ENCODE data around the gene UGT1A3.

UGT1A3 gene

DNA sequence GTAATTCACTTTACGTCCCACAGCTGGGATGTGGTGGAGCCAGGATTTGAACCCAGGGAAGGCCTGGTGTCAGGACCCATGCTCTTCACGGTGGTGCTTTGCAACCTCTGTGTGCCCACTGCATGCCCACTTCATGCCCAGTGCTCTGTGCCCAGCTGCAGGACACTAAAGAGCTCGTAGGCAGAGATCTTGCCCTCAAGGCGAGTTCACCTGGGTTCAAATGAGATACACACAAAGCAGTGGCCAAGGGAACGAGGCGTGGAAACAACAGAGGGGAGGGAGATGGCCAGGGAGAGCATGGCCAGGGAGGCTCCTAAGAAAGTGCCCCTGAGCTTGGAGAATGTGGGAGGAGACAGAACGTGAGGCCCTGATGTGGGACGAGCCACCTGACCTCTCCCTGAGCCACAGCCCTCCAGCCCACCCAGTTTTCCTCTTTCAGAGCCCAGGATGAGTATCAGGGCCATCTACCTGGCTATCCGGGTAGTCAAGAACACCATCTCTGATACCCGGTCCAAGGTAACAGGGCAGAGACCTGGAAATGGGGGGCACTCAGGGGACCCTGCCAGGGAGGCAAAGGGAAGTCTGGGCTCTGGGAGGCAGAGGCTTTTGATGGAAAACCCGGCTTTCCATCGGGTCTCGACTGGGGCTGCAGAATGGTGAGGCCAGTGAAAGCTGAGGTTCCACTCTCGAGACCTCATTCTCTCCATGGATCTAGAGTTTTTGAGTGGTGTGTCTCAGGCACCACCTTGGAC is 69.7 kb downstream of the UGT1A3 start:
- no peak for DNase-seq

GRCh38 chr2:233799087-233799665 is 70.3 kb downstream of the UGT1A3 start:
- no peak for DNase-seq

DNA sequence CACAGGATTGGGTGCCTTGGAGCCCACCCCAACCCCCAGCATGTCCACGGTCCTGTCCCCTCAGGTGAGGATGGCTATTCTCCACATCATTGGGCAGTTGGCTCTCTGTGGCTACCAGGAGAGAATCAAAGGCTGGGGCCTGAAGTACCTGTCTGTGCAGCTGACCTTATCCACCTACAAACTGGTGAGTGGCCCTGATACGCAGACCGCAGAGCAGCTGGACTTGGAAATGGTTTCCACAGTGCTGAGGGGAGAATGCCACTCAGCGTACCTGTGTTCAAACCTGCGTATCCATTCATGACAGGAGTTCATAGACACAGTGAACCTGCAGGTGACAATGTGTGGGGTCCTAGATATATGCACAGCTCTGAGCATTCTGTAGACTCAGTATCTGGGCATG is 70.9 kb downstream of the UGT1A3 start:
- DNase-seq, result no peak

DNA sequence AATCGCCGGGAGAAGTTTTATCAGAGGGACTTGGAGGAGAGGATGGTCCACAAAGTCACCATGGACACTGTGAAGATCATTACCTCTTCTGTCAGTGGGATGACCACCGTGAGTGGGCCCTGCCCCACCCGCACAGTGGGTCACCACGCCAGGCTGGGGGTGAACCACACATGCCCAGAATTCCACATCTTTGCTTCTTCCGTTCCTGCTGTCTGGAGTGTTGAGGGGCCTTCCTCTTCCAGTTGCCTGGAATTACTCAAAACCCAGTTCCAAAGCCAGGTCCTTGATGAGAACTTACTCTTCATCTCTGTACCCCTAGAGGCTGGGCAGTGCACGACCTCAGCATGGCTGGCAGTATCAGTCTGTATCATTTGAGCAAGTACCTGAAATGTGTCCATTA is 71.4 kb downstream of the UGT1A3 start:
- no peak for DNase-seq

- no peak for DNase-seq
Observed at GRCh38 chr2:233801357-233802131, 72.7 kb downstream of the UGT1A3 start.

DNA sequence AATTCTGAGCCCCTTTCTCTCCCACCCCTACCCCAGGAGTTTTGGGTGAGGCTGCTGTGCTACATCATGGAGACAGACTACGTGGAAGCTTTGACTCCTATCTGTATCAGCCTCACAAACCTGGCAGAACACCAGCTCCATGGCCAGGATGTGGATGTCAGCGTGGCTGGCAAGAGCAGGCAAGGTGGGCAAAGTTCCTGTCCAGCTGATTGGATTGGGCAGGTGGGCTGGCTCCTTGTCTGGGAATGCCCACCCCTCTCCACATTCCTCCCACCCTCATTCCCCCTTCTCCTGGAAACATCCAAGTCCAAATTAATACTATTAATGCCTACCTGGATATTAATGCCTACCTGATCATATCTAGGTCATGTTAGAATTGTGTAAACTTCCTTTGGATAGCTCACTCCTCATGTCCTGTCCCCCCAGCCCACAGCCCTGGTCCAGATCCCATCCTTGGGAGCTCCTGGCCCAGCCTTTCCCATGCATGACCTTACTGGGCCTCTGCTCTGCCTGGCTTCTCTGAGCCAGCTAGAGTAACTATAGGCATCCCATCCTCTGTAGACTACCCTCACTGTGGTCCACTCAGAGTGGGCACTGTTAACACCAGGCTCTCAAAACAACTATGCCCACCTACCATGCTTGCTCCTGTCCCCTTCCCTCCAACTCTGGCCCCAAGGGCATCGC is 73.4 kb downstream of the UGT1A3 start:
- DNase-seq, result no peak

- DNase-seq, result no peak
Observed at GRCh38 chr2:233803292-233803911, 74.6 kb downstream of the UGT1A3 start.

DNA sequence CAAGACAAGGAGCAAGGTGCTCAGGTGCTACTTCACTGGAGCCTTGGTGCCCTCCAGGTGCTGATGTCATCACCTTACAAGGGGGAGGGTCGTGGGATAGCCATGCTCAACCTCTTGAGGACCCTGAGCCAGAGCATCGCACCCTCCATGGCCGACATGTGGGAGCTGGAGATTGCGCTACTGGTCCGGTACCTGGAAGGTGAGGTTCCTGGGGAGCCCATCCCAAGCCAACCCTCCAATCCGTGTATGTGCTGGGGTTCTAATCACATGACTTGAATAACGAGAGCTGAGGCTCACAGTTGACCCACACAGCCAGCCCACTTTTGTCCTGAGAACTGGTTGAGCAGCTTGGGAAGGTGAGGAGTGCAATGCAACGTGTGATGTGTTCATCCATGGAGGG is 75.2 kb downstream of the UGT1A3 start:
- no peak for DNase-seq

GRCh38 chr2:233807215-233807865 is 78.5 kb downstream of the UGT1A3 start:
- no peak for DNase-seq

DNA sequence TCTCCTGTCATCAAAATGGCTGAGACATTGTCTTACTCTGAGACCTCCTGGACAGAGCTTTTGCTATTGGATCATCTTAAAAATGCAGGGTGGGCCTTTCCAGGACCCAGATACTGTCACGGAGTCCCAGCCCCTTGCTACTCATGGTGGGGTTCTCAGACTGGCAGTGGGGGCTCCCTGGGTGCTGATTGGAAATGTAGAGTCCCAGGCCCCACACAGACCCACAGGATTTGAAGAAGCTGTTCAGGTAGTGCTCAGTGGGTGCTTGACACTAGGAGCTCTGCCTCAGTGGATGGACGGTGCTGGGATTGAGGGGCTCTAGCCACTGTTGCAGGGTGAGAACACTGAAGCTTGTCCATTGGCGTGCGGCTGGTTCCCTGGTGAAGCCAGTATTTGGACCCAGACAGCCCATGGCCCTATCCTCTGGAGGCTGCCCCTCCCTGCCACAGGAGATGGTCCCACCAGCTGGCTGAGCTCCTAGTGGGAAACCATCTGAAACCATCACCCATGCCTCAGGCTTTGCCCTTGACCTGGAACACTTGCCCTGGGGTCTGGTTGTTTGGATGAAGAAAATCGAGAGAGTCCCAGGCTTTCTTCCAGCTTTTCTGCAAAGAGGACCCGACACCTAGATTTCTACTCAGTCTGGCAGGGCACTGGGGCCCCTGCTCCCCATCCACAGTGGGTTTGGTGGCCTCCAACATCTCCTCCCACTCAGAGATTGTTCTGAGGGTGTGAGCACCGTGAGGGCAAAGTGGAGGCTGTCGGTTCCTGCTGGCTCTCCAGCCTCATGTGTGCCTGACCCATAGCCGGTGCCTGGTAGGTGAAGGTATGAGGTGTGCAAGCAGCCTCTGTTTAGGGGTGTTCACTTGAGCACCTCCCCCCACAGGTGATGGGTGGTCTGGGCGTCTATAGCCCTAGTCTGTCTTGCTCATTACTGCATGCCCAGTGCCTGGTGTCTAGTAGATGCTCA is 79.4 kb downstream of the UGT1A3 start:
- DNase-seq, result no peak

DNA sequence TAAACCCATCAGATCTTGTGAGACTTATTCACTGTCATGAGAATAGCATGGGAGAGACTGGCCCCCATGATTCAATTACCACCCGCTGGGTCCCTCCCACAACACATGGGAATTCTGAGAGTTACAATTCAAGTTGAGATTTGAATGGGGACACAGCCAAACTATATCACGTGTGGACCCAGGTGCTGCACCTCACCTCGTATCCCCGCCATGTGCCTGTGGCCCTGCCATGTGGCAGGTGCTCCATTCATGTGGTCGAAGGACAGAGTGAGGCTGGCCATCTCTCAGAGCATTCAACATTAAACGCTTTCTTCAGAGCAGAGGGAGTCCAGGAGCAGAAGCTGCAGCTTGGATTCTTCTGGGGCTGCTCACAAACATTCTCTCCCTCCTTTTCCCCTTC is 81.5 kb downstream of the UGT1A3 start:
- no peak for DNase-seq

- no peak for DNase-seq
Observed at GRCh38 chr2:233811087-233811486, 82.2 kb downstream of the UGT1A3 start.

GRCh38 chr2:233811732-233812131 is 82.9 kb downstream of the UGT1A3 start:
- no peak for DNase-seq

GRCh38 chr2:233813236-233814055 is 84.6 kb downstream of the UGT1A3 start:
- no peak for DNase-seq

- no peak for DNase-seq
Observed at GRCh38 chr2:233814056-233814835, 85.4 kb downstream of the UGT1A3 start.

DNA sequence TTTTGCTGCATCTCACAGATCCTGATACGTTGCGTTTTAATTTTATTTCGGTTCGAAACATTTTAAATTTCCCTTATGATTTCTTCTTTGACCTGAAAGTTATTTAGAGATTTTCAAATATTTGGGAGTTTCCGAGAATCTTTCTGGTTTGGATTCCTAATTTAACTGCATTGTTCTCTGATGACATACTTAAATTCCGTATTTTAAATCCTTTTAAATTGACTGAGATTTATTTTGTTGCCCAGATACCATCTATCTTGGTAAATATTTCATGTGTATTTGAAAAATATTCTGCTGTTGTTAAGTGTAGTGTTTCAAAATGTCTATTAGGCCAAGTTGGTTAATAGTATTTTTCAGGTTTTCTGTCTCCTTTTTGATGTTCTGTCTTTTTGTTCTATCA is 87.0 kb downstream of the UGT1A3 start:
- no peak for DNase-seq

GRCh38 chr2:233816334-233816733 is 87.5 kb downstream of the UGT1A3 start:
- no peak for DNase-seq

- DNase-seq, result no peak
Observed at GRCh38 chr2:233816771-233817170, 87.9 kb downstream of the UGT1A3 start.

DNA sequence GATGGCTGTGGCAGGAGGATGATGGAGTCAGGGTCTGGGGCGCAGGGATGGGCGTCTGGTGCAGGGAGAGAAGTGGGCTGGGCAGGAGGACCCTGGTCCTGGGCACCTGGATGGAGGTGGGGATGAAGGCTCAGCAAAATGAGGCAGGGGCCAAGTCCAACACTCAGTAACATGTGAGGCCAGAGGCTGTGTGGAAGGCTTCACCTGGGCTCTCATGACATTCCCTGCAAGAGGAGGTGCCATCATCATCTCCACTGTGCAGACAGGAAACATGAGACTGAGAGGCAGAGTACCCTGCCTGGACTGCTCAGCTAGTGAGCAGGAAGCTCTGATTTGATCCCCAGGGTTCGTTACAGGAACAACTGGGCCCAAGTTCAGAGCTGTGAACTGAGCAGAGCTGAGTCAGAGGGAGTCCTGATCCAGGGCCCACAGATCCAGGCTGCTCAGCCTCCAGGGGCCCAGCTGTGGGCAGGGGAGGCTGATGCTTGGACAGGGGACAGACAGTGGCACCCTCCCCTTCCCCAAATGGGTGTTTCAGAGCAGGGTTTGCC is 88.6 kb downstream of the UGT1A3 start:
- no peak for DNase-seq

All from NCI-H146 (cell line).